ENCODE data around the gene TMEM164. TPM values are rescaled to one million over a fixed set of nuclear protein-coding genes. Genes with fewer than 3 reads are reported as not detected.

Gene TMEM164
- total RNA-seq, 1 experiment from 2014 or later, result 32.6 TPM

GRCh38 chrX:110066488-110067225 lies 63.7 kb downstream of the TMEM164 start:
- CTCF ChIA-PET, result interaction anchor here (0.7 kb wide), 1 partner anchor 170 kb away, joined by 3 read pairs; no protein-coding TSS in a partner anchor
- no TSS peak for BruUV-seq (replicated peaks)
- no peak for TF ChIP-seq CTCF (IDR thresholded peaks at IDR 0.05; ENCODE audit: unreplicated experiment)
- Mint-ChIP-seq H3K36me3 (ENCODE audit: insufficient read depth, unreplicated experiment) (no peaks in the 10 kb centered on the region), H3K9me3 (ENCODE audit: low read depth, unreplicated experiment) (no peaks in the 10 kb centered on the region), H3K27me3 (ENCODE audit: unreplicated experiment) (no peaks in the 10 kb centered on the region), H3K4me1 (ENCODE audit: low read depth, unreplicated experiment) (no peaks in the 10 kb centered on the region), H3K27ac (ENCODE audit: unreplicated experiment) (no peak overlapping the region), H3K4me3 (ENCODE audit: low read depth, unreplicated experiment) (no peak overlapping the region)
- intact Hi-C loops (cut with micrococcal nuclease; ENCODE audit: unreplicated experiment), result no loop called here
- no peak for DNase-seq

- Mint-ChIP-seq H3K4me3 (ENCODE audit: low read depth, unreplicated experiment) (no peak overlapping the region), H3K36me3 (ENCODE audit: insufficient read depth, unreplicated experiment) (no peaks in the 10 kb centered on the region), H3K4me1 (ENCODE audit: low read depth, unreplicated experiment) (no peaks in the 10 kb centered on the region), H3K9me3 (ENCODE audit: low read depth, unreplicated experiment) (no peaks in the 10 kb centered on the region), H3K27ac (ENCODE audit: unreplicated experiment) (no peak overlapping the region), H3K27me3 (ENCODE audit: unreplicated experiment) (no peaks in the 10 kb centered on the region)
- CTCF ChIA-PET, result no interaction called here
- no TSS peak for BruUV-seq (replicated peaks)
- no peak for DNase-seq
- no peak for TF ChIP-seq CTCF (IDR thresholded peaks at IDR 0.05; ENCODE audit: unreplicated experiment)
- intact Hi-C loops (cut with micrococcal nuclease; ENCODE audit: unreplicated experiment), result no loop called here
These were observed 68.1 kb downstream of the TMEM164 start for GRCh38 chrX:110070970-110071369.

- Mint-ChIP-seq H3K36me3 (ENCODE audit: insufficient read depth, unreplicated experiment) (no peaks in the 10 kb centered on the region), H3K9me3 (ENCODE audit: low read depth, unreplicated experiment) (no peaks in the 10 kb centered on the region), H3K27me3 (ENCODE audit: unreplicated experiment) (no peaks in the 10 kb centered on the region), H3K27ac (ENCODE audit: unreplicated experiment) (no peak overlapping the region), H3K4me3 (ENCODE audit: low read depth, unreplicated experiment) (no peak overlapping the region), H3K4me1 (ENCODE audit: low read depth, unreplicated experiment) (peaks cover 7% of the 10 kb centered on the region)
- TF ChIP-seq CTCF (IDR thresholded peaks at IDR 0.05; ENCODE audit: unreplicated experiment), result no peak
- no peak for DNase-seq
- intact Hi-C loops (cut with micrococcal nuclease; ENCODE audit: unreplicated experiment), result no loop called here
- no TSS peak for BruUV-seq (replicated peaks)
- CTCF ChIA-PET, result no interaction called here
These were observed 78.4 kb downstream of the TMEM164 start for GRCh38 chrX:110081320-110081719.

- H3K27me3 Mint-ChIP-seq (ENCODE audit: unreplicated experiment), result no peaks in the 10 kb centered on the region
- CTCF ChIA-PET, result no interaction called here
- no peak for DNase-seq
- intact Hi-C loops (cut with micrococcal nuclease; ENCODE audit: unreplicated experiment), result no loop called here
- no peak overlapping the region for H3K4me3 Mint-ChIP-seq (ENCODE audit: low read depth, unreplicated experiment)
- peaks cover 11% of the 10 kb centered on the region for H3K4me1 Mint-ChIP-seq (ENCODE audit: low read depth, unreplicated experiment)
- no TSS peak for BruUV-seq (replicated peaks)
- H3K27ac Mint-ChIP-seq (ENCODE audit: unreplicated experiment), result no peak overlapping the region
- no peaks in the 10 kb centered on the region for H3K9me3 Mint-ChIP-seq (ENCODE audit: low read depth, unreplicated experiment)
- H3K36me3 Mint-ChIP-seq (ENCODE audit: insufficient read depth, unreplicated experiment), result no peaks in the 10 kb centered on the region
- TF ChIP-seq CTCF (IDR thresholded peaks at IDR 0.05; ENCODE audit: unreplicated experiment), result no peak
These were observed 78.8 kb downstream of the TMEM164 start for GRCh38 chrX:110081740-110082139.
